Measurements from ENCODE around the gene PAPOLG. TPM values are rescaled to one million over a fixed set of nuclear protein-coding genes. Genes with fewer than 3 reads are reported as not detected.
"Not testable (repeated sequence)": the region's sequence is repeated elsewhere in the genome, so short reads cannot be mapped to it uniquely, and the experiment has no call there.

PAPOLG gene
- total RNA-seq, 2 experiments from 2014 or later = 21.1 to 23.6 TPM

- ChIA-PET POLR2A (interaction anchor here (0.6 to 1.7 kb wide), 8 partner anchors 13 to 65 kb away, joined by 3 to 16 read pairs (median 3); partner anchors contain the start of genes PAPOLG and REL), CTCF (interaction anchor here (1.0 to 3.1 kb wide), 5 partner anchors 48 to 181 kb away, joined by 3 to 13 read pairs (median 4); no protein-coding TSS in a partner anchor)
- Mint-ChIP-seq H3K4me1 (peaks cover 37% of the 10 kb centered on the region), H3K27me3 (peaks cover 3% of the 10 kb centered on the region), H3K9me3 (no peaks in the 10 kb centered on the region), H3K27ac (peak overlapping the region; percentile 89), H3K36me3 (ENCODE audit: low read depth) (no peaks in the 10 kb centered on the region), H3K4me3 (peak overlapping the region; percentile 46)
- DNase-seq = no peak
These were observed 63.9 kb downstream of the PAPOLG start for GRCh38 chr2:60819936-60820335.

- DNase-seq = no peak
- Mint-ChIP-seq H3K27me3 (no peaks in the 10 kb centered on the region), H3K4me1 (peaks cover 37% of the 10 kb centered on the region), H3K4me3 (no peak overlapping the region), H3K27ac (peak overlapping the region; percentile 28), H3K9me3 (no peaks in the 10 kb centered on the region), H3K36me3 (ENCODE audit: low read depth) (no peaks in the 10 kb centered on the region)
- POLR2A ChIA-PET = interaction anchor here (0.6 to 1.7 kb wide), 5 partner anchors 13 to 49 kb away, joined by 3 to 9 read pairs (median 3); no protein-coding TSS in a partner anchor
- CTCF ChIA-PET = interaction anchor here (1.0 kb wide), 1 partner anchor 65 kb away, joined by 3 read pairs; no protein-coding TSS in a partner anchor
These were observed 64.5 kb downstream of the PAPOLG start for GRCh38 chr2:60820416-60821132.

- no peak overlapping the region for H3K27ac Mint-ChIP-seq
- H3K4me3 Mint-ChIP-seq = no peak overlapping the region
- ChIA-PET POLR2A (interaction anchor here (0.6 to 1.6 kb wide), 5 partner anchors 11 to 61 kb away, joined by 3 to 4 read pairs (median 3); partner anchors contain the start of gene REL), CTCF (no interaction called here)
- H3K36me3 Mint-ChIP-seq (ENCODE audit: low read depth) = no peaks in the 10 kb centered on the region
- H3K4me1 Mint-ChIP-seq = peaks cover 37% of the 10 kb centered on the region
- DNase-seq = no peak
- no peaks in the 10 kb centered on the region for H3K9me3 Mint-ChIP-seq
- H3K27me3 Mint-ChIP-seq = no peaks in the 10 kb centered on the region
These were observed 65.0 kb downstream of the PAPOLG start for GRCh38 chr2:60821133-60821469.

GRCh38 chr2:60821587-60822302, 65.7 kb downstream of the PAPOLG start:
- Mint-ChIP-seq H3K36me3 (ENCODE audit: low read depth) (no peaks in the 10 kb centered on the region), H3K4me3 (no peak overlapping the region), H3K4me1 (peaks cover 37% of the 10 kb centered on the region), H3K9me3 (no peaks in the 10 kb centered on the region), H3K27me3 (no peaks in the 10 kb centered on the region), H3K27ac (no peak overlapping the region)
- ChIA-PET POLR2A (interaction anchor here (0.6 to 1.6 kb wide), 4 partner anchors 10 to 60 kb away, joined by 3 to 4 read pairs (median 3); partner anchors contain the start of gene REL), CTCF (no interaction called here)
- no peak for DNase-seq

- no peak overlapping the region for H3K4me3 Mint-ChIP-seq
- ChIA-PET CTCF (interaction anchor here (0.7 kb wide), 2 partner anchors 23 to 186 kb away, joined by 4 to 7 read pairs; no protein-coding TSS in a partner anchor), POLR2A (interaction anchor here (1.6 kb wide), 1 partner anchor 59 kb away, joined by 4 read pairs; the partner anchor contains the start of gene REL)
- H3K27ac Mint-ChIP-seq = no peak overlapping the region
- no peak for DNase-seq
- no peaks in the 10 kb centered on the region for H3K9me3 Mint-ChIP-seq
- H3K27me3 Mint-ChIP-seq = no peaks in the 10 kb centered on the region
- H3K36me3 Mint-ChIP-seq (ENCODE audit: low read depth) = no peaks in the 10 kb centered on the region
- H3K4me1 Mint-ChIP-seq = peaks cover 35% of the 10 kb centered on the region
These were observed 66.9 kb downstream of the PAPOLG start for GRCh38 chr2:60822987-60823386.

GRCh38 chr2:60823694-60824305, 67.7 kb downstream of the PAPOLG start:
- no peak overlapping the region for H3K27ac Mint-ChIP-seq
- no peaks in the 10 kb centered on the region for H3K9me3 Mint-ChIP-seq
- H3K4me1 Mint-ChIP-seq = peaks cover 28% of the 10 kb centered on the region
- no peak overlapping the region for H3K4me3 Mint-ChIP-seq
- CTCF ChIA-PET = no interaction called here
- POLR2A ChIA-PET = interaction anchor here (1.9 kb wide), 1 partner anchor 58 kb away, joined by 5 read pairs; the partner anchor contains the start of gene REL
- no peak for DNase-seq
- H3K36me3 Mint-ChIP-seq (ENCODE audit: low read depth) = no peaks in the 10 kb centered on the region
- H3K27me3 Mint-ChIP-seq = no peaks in the 10 kb centered on the region

- H3K4me3 Mint-ChIP-seq = no peak overlapping the region
- no peak for DNase-seq
- peaks cover 9% of the 10 kb centered on the region for H3K4me1 Mint-ChIP-seq
- ChIA-PET POLR2A (interaction anchor here (1.9 kb wide), 1 partner anchor 56 kb away, joined by 5 read pairs; the partner anchor contains the start of gene REL), CTCF (interaction anchor here (1.1 kb wide), 1 partner anchor 10 kb away, joined by 3 read pairs; no protein-coding TSS in a partner anchor)
- H3K27ac Mint-ChIP-seq = no peak overlapping the region
- H3K36me3 Mint-ChIP-seq (ENCODE audit: low read depth) = no peaks in the 10 kb centered on the region
- no peaks in the 10 kb centered on the region for H3K27me3 Mint-ChIP-seq
- no peaks in the 10 kb centered on the region for H3K9me3 Mint-ChIP-seq
These were observed 69.6 kb downstream of the PAPOLG start for GRCh38 chr2:60825666-60826065.

GRCh38 chr2:60826111-60826510, 70.0 kb downstream of the PAPOLG start:
- Mint-ChIP-seq H3K4me3 (no peak overlapping the region), H3K36me3 (ENCODE audit: low read depth) (no peaks in the 10 kb centered on the region), H3K9me3 (no peaks in the 10 kb centered on the region), H3K4me1 (peaks cover 5% of the 10 kb centered on the region), H3K27ac (no peak overlapping the region), H3K27me3 (no peaks in the 10 kb centered on the region)
- no peak for DNase-seq
- CTCF ChIA-PET = interaction anchor here (1.1 kb wide), 1 partner anchor 11 kb away, joined by 3 read pairs; no protein-coding TSS in a partner anchor
- POLR2A ChIA-PET = no interaction called here

- H3K27ac Mint-ChIP-seq; H3K36me3 Mint-ChIP-seq (ENCODE audit: low read depth); POLR2A ChIA-PET; H3K4me3 Mint-ChIP-seq; H3K27me3 Mint-ChIP-seq; H3K4me1 Mint-ChIP-seq; H3K9me3 Mint-ChIP-seq; CTCF ChIA-PET; DNase-seq: not testable (repeated sequence)
These were observed 70.8 kb downstream of the PAPOLG start for GRCh38 chr2:60826860-60827259.

GRCh38 chr2:60827369-60827768, 71.3 kb downstream of the PAPOLG start:
- Mint-ChIP-seq H3K27me3 (no peaks in the 10 kb centered on the region), H3K4me1 (no peaks in the 10 kb centered on the region), H3K36me3 (ENCODE audit: low read depth) (no peaks in the 10 kb centered on the region), H3K4me3 (no peak overlapping the region), H3K9me3 (no peaks in the 10 kb centered on the region), H3K27ac (no peak overlapping the region)
- no peak for DNase-seq
- ChIA-PET POLR2A (no interaction called here), CTCF (no interaction called here)

GRCh38 chr2:60830991-60831390, 74.9 kb downstream of the PAPOLG start:
- POLR2A ChIA-PET = no interaction called here
- no peaks in the 10 kb centered on the region for H3K36me3 Mint-ChIP-seq (ENCODE audit: low read depth)
- no peak for DNase-seq
- no peaks in the 10 kb centered on the region for H3K9me3 Mint-ChIP-seq
- no peaks in the 10 kb centered on the region for H3K4me1 Mint-ChIP-seq
- H3K4me3 Mint-ChIP-seq = no peak overlapping the region
- CTCF ChIA-PET = no interaction called here
- peaks cover 2% of the 10 kb centered on the region for H3K27me3 Mint-ChIP-seq
- H3K27ac Mint-ChIP-seq = no peak overlapping the region

- H3K4me3 Mint-ChIP-seq = no peak overlapping the region
- H3K9me3 Mint-ChIP-seq = no peaks in the 10 kb centered on the region
- H3K27me3 Mint-ChIP-seq = peaks cover 2% of the 10 kb centered on the region
These were observed 75.9 kb downstream of the PAPOLG start for GRCh38 chr2:60831921-60832320.

More at GRCh38 chr2:60831921-60832320, 75.9 kb downstream of the PAPOLG start:
- no peak for DNase-seq
- ChIA-PET POLR2A (interaction anchor here (0.9 kb wide), 1 partner anchor 11 kb away, joined by 3 read pairs; no protein-coding TSS in a partner anchor), CTCF (interaction anchor here (1.6 kb wide), 1 partner anchor 168 kb away, joined by 4 read pairs; no protein-coding TSS in a partner anchor)
- H3K36me3 Mint-ChIP-seq (ENCODE audit: low read depth) = no peaks in the 10 kb centered on the region
- no peaks in the 10 kb centered on the region for H3K4me1 Mint-ChIP-seq
- H3K27ac Mint-ChIP-seq = no peak overlapping the region

Measured in activated CD4-positive, alpha-beta memory T cell treated with anti-CD3 and anti-CD28 coated beads, Interleukin-2, amount 10 ng/mL, durations not matched to agents 7 days and 5 days (primary cell).